ENCODE results near the gene RNPEPL1.

DNA sequence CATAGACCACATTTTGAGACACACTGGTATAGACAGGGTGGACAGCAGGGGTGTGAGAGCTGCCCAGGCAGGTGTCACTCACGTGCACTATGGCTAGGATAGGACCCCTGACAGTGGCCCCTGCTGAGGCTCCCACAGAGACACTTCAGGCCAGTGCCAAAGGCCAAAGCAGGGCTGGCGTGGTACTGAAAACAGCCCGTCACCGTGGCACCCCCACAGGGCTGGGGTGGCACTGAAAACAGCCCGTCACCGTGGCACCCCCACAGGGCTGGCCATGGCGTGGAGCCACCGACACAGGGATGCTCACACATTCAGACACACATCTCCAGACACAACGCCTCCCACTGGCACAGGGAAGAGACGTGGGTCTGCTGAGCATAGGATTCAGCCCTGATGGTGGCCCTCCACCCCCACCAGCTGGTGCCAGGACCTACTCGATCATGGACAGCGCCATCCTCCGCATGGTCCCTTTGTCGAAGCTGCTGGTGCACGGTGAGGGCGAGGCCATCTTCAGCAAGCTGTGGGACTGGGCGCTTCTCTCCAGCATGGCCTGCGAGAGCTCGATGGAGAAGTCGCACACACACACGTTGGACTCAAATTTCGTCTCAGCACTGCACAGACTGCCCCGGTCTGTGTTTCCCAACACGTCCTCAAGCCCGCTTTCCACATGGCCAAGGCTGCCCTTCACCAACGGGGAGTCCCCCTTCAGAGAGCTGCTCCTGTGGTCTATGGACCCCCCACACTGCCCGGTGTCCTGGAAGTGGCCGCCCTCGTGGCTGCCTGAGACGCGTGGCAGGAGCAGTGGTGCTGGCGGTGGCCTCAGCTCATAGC is 44.6 kb upstream of the RNPEPL1 start:
- TF ChIP-seq CTCF (IDR thresholded peaks at IDR 0.05; ENCODE audit: insufficient read depth, low read depth, low read length) (no peak), EZH2 (IDR thresholded peaks at IDR 0.05; ENCODE audit: insufficient read depth, low read length) (no peak)
